ENCODE measurements around the gene IL1RAPL1. TPM values are rescaled to one million over a fixed set of nuclear protein-coding genes. Genes with fewer than 3 reads are reported as not detected.

The IL1RAPL1 gene
- total and polyA plus RNA-seq, 9 of the 15 experiments (the other 6 are each of a cell fraction or from before 2014, with no cell fraction given) = 0.04 to 0.07 (median 0.04) TPM; not detected in 6

- FAIRE-seq (no peak), DNase-seq (ENCODE audit: extremely low read depth in 1 of 4, low spot score in 3 of 4) (no peak), ATAC-seq (no peak)
- Histone ChIP-seq H4K20me1 (replicated peaks; ENCODE audit: control insufficient read depth, insufficient read depth, low read length) (no peaks in the 10 kb centered on the region), H3K4me1 (replicated peaks in 1 of 2; ENCODE audit: control insufficient read depth in 2 of 2, insufficient read depth in 2 of 2, low read length in 2 of 2) (no peaks in the 10 kb centered on the region), H2AFZ (ENCODE audit: low read depth, low read length) (no peak overlapping the region), H3K4me3 (no peak overlapping the region), H3K27ac (ENCODE audit: extremely low read depth, low read depth, low read length) (no peak overlapping the region), H3K27me3 (ENCODE audit: control insufficient read depth in 2 of 2, insufficient read depth in 2 of 2, low read length in 2 of 2) (no peaks in the 10 kb centered on the region), H3K79me2 (ENCODE audit: control insufficient read depth, insufficient read depth, low read length) (no peaks in the 10 kb centered on the region), H3K36me3 (ENCODE audit: control insufficient read depth, insufficient read depth, low read length) (no peaks in the 10 kb centered on the region), H3K9me3 (replicated peaks; ENCODE audit: control insufficient read depth, insufficient read depth, low read depth, low read length) (no peaks in the 10 kb centered on the region), H3K9ac (ENCODE audit: insufficient read depth in 1 of 2, low read depth in 2 of 2, low read length in 2 of 2) (no peak overlapping the region), H3K9me1 (ENCODE audit: control insufficient read depth, insufficient read depth, low read length) (no peaks in the 10 kb centered on the region), H3K4me2 (ENCODE audit: insufficient read depth, low read length) (no peak overlapping the region)
- BruUV-seq (replicated peaks) = no TSS peak
- ChIA-PET POLR2A (no interaction called here), CTCF (ENCODE audit: low intra/inter-chr PET ratio) (no interaction called here)
- intact Hi-C loops (cut with micrococcal nuclease) (no loop called here), in situ Hi-C loops (cut with MboI) (no loop called here)
- TF ChIP-seq ZNF41 (CRISPR knock-in tag; conservative IDR thresholded peaks at IDR 0.05) (no peak), NBN (IDR thresholded peaks at IDR 0.05; ENCODE audit: low read depth) (no peak), THAP7 (CRISPR knock-in tag; IDR thresholded peaks at IDR 0.05) (no peak), ZNF347 (CRISPR knock-in tag; IDR thresholded peaks at IDR 0.05; ENCODE audit: low read depth) (no peak), ZNF184 (CRISPR knock-in tag; IDR thresholded peaks at IDR 0.05) (no peak), ZFP36 (IDR thresholded peaks at IDR 0.05; ENCODE audit: low read depth, low read length, partially characterized antibody) (no peak), SETDB1 (IDR thresholded peaks at IDR 0.05; ENCODE audit: low read length) (no peak), PBX2 (CRISPR knock-in tag; IDR thresholded peaks at IDR 0.05; ENCODE audit: low read depth) (no peak), PBX2 (tag; conservative IDR thresholded peaks at IDR 0.05; ENCODE audit: low read depth) (no peak), PPARD (CRISPR knock-in tag; IDR thresholded peaks at IDR 0.05) (no peak), NCOA6 (IDR thresholded peaks at IDR 0.05) (no peak), ZNF239 (CRISPR knock-in tag; IDR thresholded peaks at IDR 0.05) (no peak), CBX1 (IDR thresholded peaks at IDR 0.05; ENCODE audit: low read depth) (no peak), MCM5 (IDR thresholded peaks at IDR 0.05; ENCODE audit: low read depth) (no peak)
- 0% methylated on average over 1 of the region's 1 CpG for WGBS (ENCODE audit: insufficient coverage, low coverage, missing lambda C conversion rate)
Measured at GRCh38 chrX:29295987-29296680, 708.9 kb downstream of the IL1RAPL1 start.

Data from K562 (cell line).